ENCODE data around the gene GPR25. TPM values are rescaled to one million over a fixed set of nuclear protein-coding genes. Genes with fewer than 3 reads are reported as not detected.

GPR25 gene
- total RNA-seq, 1 experiment from 2014 or later: not detected

- ChIA-PET CTCF (no interaction called here), POLR2A (no interaction called here), RAD21 (ENCODE audit: low non-redundant PET in 1 of 2, low total read pairs in 2 of 2, uncharacterized antibody in 2 of 2, unreplicated experiment in 2 of 2) (no interaction called here)
- BruUV-seq (replicated peaks): no TSS peak
- H3K9me2 ChIP-seq (ENCODE audit: insufficient read depth): no peaks in the 10 kb centered on the region
- H3K36me3 ChIP-seq (ENCODE audit: control insufficient read depth in 1 of 2, insufficient read depth in 2 of 2, low read length in 2 of 2): no peaks in the 10 kb centered on the region
- intact Hi-C loops (cut with micrococcal nuclease): no loop called here
- DNase-seq (ENCODE audit: low read depth, low spot score): no peak
- no peaks in the 10 kb centered on the region for H3K79me2 ChIP-seq (ENCODE audit: insufficient read depth, low read length)
- no peak overlapping the region for H3K4me3 ChIP-seq (replicated peaks in 1 of 2; ENCODE audit: low read depth in 1 of 2, low read length in 2 of 2)
- H2AFZ ChIP-seq (ENCODE audit: low read depth, low read length, poor library complexity, severe bottlenecking): no peak overlapping the region
- TF ChIP-seq SIN3A (IDR thresholded peaks at IDR 0.05; ENCODE audit: low read depth) (no peak), POLR2AphosphoS5 (IDR thresholded peaks at IDR 0.05; ENCODE audit: low read depth, low read length) (no peak), FOSL1 (IDR thresholded peaks at IDR 0.05; ENCODE audit: low read depth) (no peak), CEBPB (IDR thresholded peaks at IDR 0.05; ENCODE audit: low read depth) (no peak), ATF3 (IDR thresholded peaks at IDR 0.05) (no peak), EZH2 (IDR thresholded peaks at IDR 0.05) (no peak), MAX (IDR thresholded peaks at IDR 0.05) (no peak), SP1 (IDR thresholded peaks at IDR 0.05; ENCODE audit: low read depth) (no peak), CTCF (IDR thresholded peaks at IDR 0.05 in 2 of 3, conservative IDR thresholded peaks at IDR 0.05 in 1 of 3; ENCODE audit: borderline replicate concordance in 1 of 3, insufficient read depth in 1 of 3, low read depth in 2 of 3, low read length in 2 of 3) (no peak), ZNF274 (IDR thresholded peaks at IDR 0.05; ENCODE audit: low read depth, low read length) (no peak), ELF1 (IDR thresholded peaks at IDR 0.05; ENCODE audit: borderline replicate concordance, low read depth) (no peak), TCF7L2 (IDR thresholded peaks at IDR 0.05; ENCODE audit: borderline replicate concordance, extremely low read depth, insufficient read depth, insufficient read length) (no peak), ZBTB33 (IDR thresholded peaks at IDR 0.05; ENCODE audit: extremely low read depth, insufficient replicate concordance, low read length) (no peak), POLR2A (IDR thresholded peaks at IDR 0.05; ENCODE audit: borderline replicate concordance, extremely low read depth, insufficient read depth, insufficient read length) (no peak), EGR1 (IDR thresholded peaks at IDR 0.05; ENCODE audit: low read depth) (no peak), YY1 (IDR thresholded peaks at IDR 0.05; ENCODE audit: extremely low read depth, insufficient replicate concordance, low read depth, low read length) (no peak), REST (IDR thresholded peaks at IDR 0.05; ENCODE audit: low read depth) (no peak), RAD21 (IDR thresholded peaks at IDR 0.05; ENCODE audit: low read depth) (no peak)
- no peaks in the 10 kb centered on the region for H3K4me1 ChIP-seq (ENCODE audit: control insufficient read depth in 1 of 2, insufficient read depth in 2 of 2, low read length in 2 of 2)
- H3K27me3 ChIP-seq (ENCODE audit: insufficient read depth, low read length): 0 out of 2 replicates have a peak, but pooled peaks cover 3% of the 10 kb centered on the region
- ATAC-seq: no peak
- no peaks in the 10 kb centered on the region for H3K9me3 ChIP-seq (ENCODE audit: control insufficient read depth in 1 of 2, insufficient read depth in 1 of 2, low read depth in 1 of 2, low read length in 2 of 2)
- no peak overlapping the region for H3K27ac ChIP-seq (ENCODE audit: low read depth, low read length)
- H3K4me2 ChIP-seq (ENCODE audit: low read length): no peak overlapping the region
- no peaks in the 10 kb centered on the region for H4K20me1 ChIP-seq (ENCODE audit: insufficient read depth)
- H3K9ac ChIP-seq (ENCODE audit: low read length): no peak overlapping the region
Observed at GRCh38 chr1:200869753-200870391, 2.9 kb upstream of the GPR25 start.

All from HCT116 (cell line).